HEK293T (cell line): Measurements from ENCODE around the gene DNA2.

ENCODE experiments used
- ARNT ChIP-seq: fragments of 450-650 bp; IDR thresholded peaks from 2 replicates; pipeline ENCODE4 v1.6.1; 2017; ENCODE audit warnings: mild to moderate bottlenecking
- CTBP1 ChIP-seq: fragments of 450-650 bp; IDR thresholded peaks from 2 replicates; pipeline ENCODE4 v1.6.1; 2016; ENCODE audit warnings: borderline replicate concordance
- ELF4 ChIP-seq: fragments of 450-650 bp; IDR thresholded peaks from 2 replicates; pipeline ENCODE4 v1.6.1; 2017; ENCODE audit warnings: antibody characterized with exemption
- FOXA1 ChIP-seq: fragments of 450-650 bp; IDR thresholded peaks from 2 replicates; pipeline ENCODE4 v1.6.1; 2016; ENCODE audit warnings: mild to moderate bottlenecking
- FOXM1 ChIP-seq: fragments of 450-650 bp; IDR thresholded peaks from 2 replicates; pipeline ENCODE4 v1.6.1; 2017; ENCODE audit warnings: mild to moderate bottlenecking, borderline replicate concordance
- L3MBTL2 ChIP-seq: fragments of 450-650 bp; conservative IDR thresholded peaks from 2 replicates; pipeline ENCODE4 v1.6.1; 2016; ENCODE audit warnings: mild to moderate bottlenecking
- LEF1 ChIP-seq: fragments of 450-650 bp; IDR thresholded peaks from 2 replicates; pipeline ENCODE4 v1.6.1; 2017; ENCODE audit warnings: mild to moderate bottlenecking, borderline replicate concordance
- NFRKB ChIP-seq: fragments of 450-650 bp; IDR thresholded peaks from 2 replicates; pipeline ENCODE4 v1.6.1; 2016; ENCODE audit warnings: mild to moderate bottlenecking, moderate library complexity
- PKNOX1 ChIP-seq: fragments of 450-650 bp; IDR thresholded peaks from 2 replicates; pipeline ENCODE4 v1.6.1; 2016
- SP1 ChIP-seq: fragments of 450-650 bp; IDR thresholded peaks from 2 replicates; pipeline ENCODE4 v1.6.1; 2017
- SUZ12 ChIP-seq: fragments of 450-650 bp; IDR thresholded peaks from 2 replicates; pipeline ENCODE4 v1.6.1; 2016; ENCODE audit warnings: mild to moderate bottlenecking
- TARDBP ChIP-seq: fragments of 450-650 bp; IDR thresholded peaks from 2 replicates; pipeline ENCODE4 v1.6.1; 2016
- ZNF384 ChIP-seq: fragments of 450-650 bp; IDR thresholded peaks from 2 replicates; pipeline ENCODE4 v1.6.1; 2016

- TF ChIP-seq SUZ12 (no peak), FOXA1 (no peak), CTBP1 (no peak), NFRKB (no peak), LEF1 (no peak), L3MBTL2 (no peak), PKNOX1 (no peak), ELF4 (no peak), SP1 (no peak), ZNF384 (no peak), TARDBP (no peak), ARNT (no peak), FOXM1 (no peak)
These were observed 104.7 kb downstream of the DNA2 start for GRCh38 chr10:68367121-68367520.
